ENCODE data around the gene CNOT6.

CNOT6 gene

DNA sequence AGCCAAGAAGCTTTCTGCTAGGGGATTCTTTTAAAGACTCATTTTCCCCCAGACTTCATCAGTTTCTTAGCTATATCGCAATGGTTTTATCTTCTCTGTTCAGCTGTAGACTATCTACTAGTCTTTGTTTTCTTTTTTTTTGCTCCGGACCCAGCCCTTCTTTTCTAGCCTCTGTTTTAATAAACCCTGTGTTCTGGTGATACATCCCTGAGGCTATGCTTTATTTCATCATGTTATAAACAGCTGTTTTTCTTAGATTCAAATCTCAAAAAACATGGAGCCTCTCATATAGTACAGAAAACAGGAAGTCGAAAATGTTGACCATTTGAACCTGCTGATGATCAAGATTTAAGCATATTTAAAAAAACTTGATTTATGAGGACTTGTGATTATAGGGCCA, 59.4 kb downstream of the CNOT6 start:
- no peak overlapping the region for H3K4me3 ChIP-seq (ENCODE audit: low read length)
- TF ChIP-seq ZNF274 (IDR thresholded peaks at IDR 0.05; ENCODE audit: low read depth, low read length): no peak

- no peak overlapping the region for H3K4me3 ChIP-seq (ENCODE audit: low read length)
- TF ChIP-seq ZNF274 (IDR thresholded peaks at IDR 0.05; ENCODE audit: low read depth, low read length): no peak
Measured at GRCh38 chr5:180555168-180555921, 61.2 kb downstream of the CNOT6 start.

DNA sequence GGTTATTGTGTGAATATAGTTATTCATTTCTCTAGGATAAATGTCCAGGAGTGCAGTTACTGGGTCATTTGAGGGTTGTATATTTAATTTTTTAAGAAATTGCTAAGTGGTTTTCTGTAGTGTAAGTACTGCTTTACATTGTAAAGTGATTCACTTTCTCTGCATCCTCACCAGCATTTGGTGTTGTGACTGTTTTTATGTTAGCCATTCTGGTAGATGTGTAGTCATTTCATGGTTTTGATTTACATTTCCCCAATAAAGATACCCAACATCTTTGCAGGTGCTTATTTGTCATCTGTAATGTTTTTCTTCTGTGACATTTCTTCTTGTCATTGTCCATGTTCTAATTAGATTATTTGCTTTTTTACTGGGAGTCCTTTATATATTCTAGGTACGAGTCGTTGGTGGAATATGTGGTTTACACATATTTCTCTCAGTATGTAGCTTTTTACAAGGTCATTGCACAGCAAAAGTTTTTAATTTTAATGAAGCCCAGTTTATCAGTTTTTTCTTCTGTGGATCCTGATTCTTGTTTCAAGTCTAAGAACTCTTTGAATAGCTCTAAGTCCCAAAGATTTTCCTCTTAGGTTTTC, 63.1 kb downstream of the CNOT6 start:
- no peak for TF ChIP-seq ZNF274 (IDR thresholded peaks at IDR 0.05; ENCODE audit: low read depth, low read length)
- no peak overlapping the region for H3K4me3 ChIP-seq (ENCODE audit: low read length)

DNA sequence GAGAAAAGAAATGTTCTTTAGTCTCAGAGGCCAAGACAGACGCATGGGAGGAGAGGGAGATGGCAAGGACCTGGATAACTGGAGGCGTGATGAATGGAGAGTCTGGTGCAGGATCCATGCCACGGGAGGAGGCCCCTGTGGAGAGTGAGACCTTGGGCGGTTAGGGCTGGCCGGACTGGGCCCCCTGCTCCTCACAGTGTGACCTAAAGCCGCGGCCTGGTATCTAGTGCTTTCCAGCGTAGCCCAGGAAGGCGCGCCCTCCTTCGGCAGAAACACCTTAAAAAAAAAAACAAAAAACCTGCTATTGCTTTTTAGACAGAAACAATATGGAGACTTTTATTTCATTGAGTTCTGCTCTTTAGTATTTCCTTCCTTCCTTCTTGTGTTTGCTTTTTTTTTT, 64.1 kb downstream of the CNOT6 start:
- TF ChIP-seq ZNF274 (IDR thresholded peaks at IDR 0.05; ENCODE audit: low read depth, low read length): no peak
- H3K4me3 ChIP-seq (ENCODE audit: low read length): no peak overlapping the region

- H3K4me3 ChIP-seq (ENCODE audit: low read length): no peak overlapping the region
- TF ChIP-seq ZNF274 (IDR thresholded peaks at IDR 0.05; ENCODE audit: low read depth, low read length): no peak
Measured at GRCh38 chr5:180563994-180564393, 69.8 kb downstream of the CNOT6 start.

- TF ChIP-seq ZNF274 (IDR thresholded peaks at IDR 0.05; ENCODE audit: low read depth, low read length): no peak
- no peak overlapping the region for H3K4me3 ChIP-seq (ENCODE audit: low read length)
Measured at GRCh38 chr5:180568914-180569313, 74.7 kb downstream of the CNOT6 start.

- no peak for TF ChIP-seq ZNF274 (IDR thresholded peaks at IDR 0.05; ENCODE audit: low read depth, low read length)
Measured at GRCh38 chr5:180575571-180575970, 81.4 kb downstream of the CNOT6 start.

GRCh38 chr5:180580681-180581080, 86.5 kb downstream of the CNOT6 start:
- H3K4me3 ChIP-seq (ENCODE audit: low read length): no peak overlapping the region
- TF ChIP-seq ZNF274 (IDR thresholded peaks at IDR 0.05; ENCODE audit: low read depth, low read length): no peak

More at GRCh38 chr5:180575571-180575970, 81.4 kb downstream of the CNOT6 start:
- no peak overlapping the region for H3K4me3 ChIP-seq (ENCODE audit: low read length)

GRCh38 chr5:180583738-180584137, 89.6 kb downstream of the CNOT6 start:
- TF ChIP-seq ZNF274 (IDR thresholded peaks at IDR 0.05; ENCODE audit: low read depth, low read length): no peak
- H3K4me3 ChIP-seq (ENCODE audit: low read length): no peak overlapping the region

GRCh38 chr5:180586204-180586603, 92.0 kb downstream of the CNOT6 start:
- TF ChIP-seq ZNF274 (IDR thresholded peaks at IDR 0.05; ENCODE audit: low read depth, low read length): no peak
- no peak overlapping the region for H3K4me3 ChIP-seq (ENCODE audit: low read length)

DNA sequence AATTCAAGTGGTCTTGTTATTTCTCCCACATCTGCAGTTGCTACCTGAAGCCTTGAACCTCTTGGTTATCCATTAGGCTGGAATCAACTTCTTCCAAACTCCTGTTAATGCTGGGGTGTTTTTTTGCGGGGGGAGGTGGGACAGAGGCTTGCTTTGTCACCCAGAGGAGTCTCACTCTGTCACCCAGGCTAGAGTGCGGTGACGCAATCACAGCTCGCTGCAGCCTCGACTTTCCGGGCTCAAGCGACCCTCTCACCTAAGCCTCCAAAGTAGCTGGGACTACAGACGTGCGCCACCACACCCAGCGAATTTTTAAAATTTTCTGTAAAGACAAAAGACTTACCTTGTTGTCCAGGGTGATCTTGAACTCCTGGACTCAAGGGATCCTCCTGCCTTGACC, 92.7 kb downstream of the CNOT6 start:
- H3K4me3 ChIP-seq (ENCODE audit: low read length): no peak overlapping the region
- TF ChIP-seq ZNF274 (IDR thresholded peaks at IDR 0.05; ENCODE audit: low read depth, low read length): no peak

- TF ChIP-seq ZNF274 (IDR thresholded peaks at IDR 0.05; ENCODE audit: low read depth, low read length): no peak
- peak overlapping the region; percentile 6; the same call in 1 of the 2 replicates for H3K4me3 ChIP-seq (ENCODE audit: low read length)
Measured at GRCh38 chr5:180589771-180590542, 95.8 kb downstream of the CNOT6 start.

- TF ChIP-seq ZNF274 (IDR thresholded peaks at IDR 0.05; ENCODE audit: low read depth, low read length): no peak
- peak overlapping the region; percentile 6; the same call in 1 of the 2 replicates for H3K4me3 ChIP-seq (ENCODE audit: low read length)
Measured at GRCh38 chr5:180590543-180591310, 96.5 kb downstream of the CNOT6 start.

DNA sequence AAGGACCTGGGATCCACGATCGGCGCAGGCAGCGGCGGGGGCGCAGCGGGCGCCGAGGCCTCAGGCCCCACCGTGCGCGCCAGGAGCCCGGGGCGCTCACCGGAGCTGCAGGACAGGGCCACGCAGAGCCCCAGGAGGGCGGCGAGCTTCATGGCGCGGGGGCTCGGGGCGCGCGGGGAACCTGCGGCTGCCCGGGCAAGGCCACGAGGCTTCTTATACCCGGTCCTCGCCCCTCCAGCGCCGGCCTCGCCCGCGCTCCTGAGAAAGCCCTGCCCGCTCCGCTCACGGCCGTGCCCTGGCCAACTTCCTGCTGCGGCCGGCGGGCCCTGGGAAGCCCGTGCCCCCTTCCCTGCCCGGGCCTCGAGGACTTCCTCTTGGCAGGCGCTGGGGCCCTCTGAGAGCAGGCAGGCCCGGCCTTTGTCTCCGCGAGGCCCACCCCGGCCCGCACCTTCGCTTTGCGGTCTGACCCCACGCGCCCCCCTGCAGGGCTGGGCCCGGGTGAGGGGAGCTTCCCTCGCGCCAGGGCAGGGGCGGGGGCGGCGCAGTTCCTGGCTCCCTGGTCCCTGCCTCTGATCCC, 97.2 kb downstream of the CNOT6 start, which contains the start of gene SCGB3A1:
SCGB3A1 (minus strand) TSS at position 189 of the 577 bp plus-strand sequence; CDS start at position 152, 37 bp downstream.
- TF ChIP-seq ZNF274 (IDR thresholded peaks at IDR 0.05; ENCODE audit: low read depth, low read length): no peak
- H3K4me3 ChIP-seq (ENCODE audit: low read length): peak within 1 kb of the TSS; percentile 6; the same call in 1 of the 2 replicates

Measured in GM08714 (cell line).